HepG2 (cell line): Measurements from ENCODE around the gene PPP1R12C. TPM values are rescaled to one million over a fixed set of nuclear protein-coding genes. Genes with fewer than 3 reads are reported as not detected.

Experiments
- BORCS8-MEF2B ChIP-seq: sonication (generic); formaldehyde crosslinking; IDR thresholded peaks from 2 replicates; pipeline ENCODE4 v1.8.0; 2022; ENCODE audit warnings: mild to moderate bottlenecking, missing genetic modification reagents
- EED ChIP-seq: sonication (generic); formaldehyde crosslinking; IDR thresholded peaks from 2 replicates; pipeline ENCODE4 v1.5.0; 2020; ENCODE audit warnings: mild to moderate bottlenecking, missing genetic modification reagents
- GATA4 ChIP-seq: sonication (generic); IDR thresholded peaks from 2 replicates; pipeline ENCODE4 v1.6.1; 2016; ENCODE audit warnings: antibody characterized with exemption, low read depth, borderline replicate concordance
- HNRNPK ChIP-seq: fragments of 200-400 bp; formaldehyde crosslinking; IDR thresholded peaks from 2 replicates; pipeline ENCODE4 v1.6.1; 2018; ENCODE audit warnings: low read length, low read depth, moderate library complexity, mild to moderate bottlenecking; ENCODE audit not compliant: poor library complexity, severe bottlenecking
- MYNN ChIP-seq: sonication (generic); formaldehyde crosslinking; IDR thresholded peaks from 2 replicates; pipeline ENCODE4 v1.4.0; 2020; ENCODE audit warnings: mild to moderate bottlenecking, low read depth, missing genetic modification reagents
- NR2F1 ChIP-seq, 2 experiments: fragments of 450-650 bp in 1 of 2; formaldehyde crosslinking in 1 of 2; IDR thresholded peaks; 2 replicates each; pipeline versions ENCODE4 v1.5.0 to v1.6.1; 2016 to 2020; ENCODE audit warnings: mild to moderate bottlenecking in 1 of 2, missing compliant biosample characterization in 1 of 2, missing genetic modification reagents in 1 of 2, moderate library complexity in 1 of 2
- SMARCC2 ChIP-seq: fragments of 450-650 bp; IDR thresholded peaks from 2 replicates; pipeline ENCODE4 v1.6.1; 2017; ENCODE audit warnings: antibody characterized with exemption, mild to moderate bottlenecking
- WIZ ChIP-seq: sonication (generic); formaldehyde crosslinking; IDR thresholded peaks from 2 replicates; pipeline ENCODE4 v1.5.1; 2020; ENCODE audit warnings: mild to moderate bottlenecking, missing genetic modification reagents
- ZC3H4 ChIP-seq: sonication (generic); formaldehyde crosslinking; IDR thresholded peaks from 2 replicates; pipeline ENCODE4 v1.4.0; 2020; ENCODE audit warnings: missing genetic modification reagents, borderline replicate concordance
- ZNF572 ChIP-seq: sonication (generic); formaldehyde crosslinking; IDR thresholded peaks from 2 replicates; pipeline ENCODE4 v1.5.1; 2020; ENCODE audit warnings: mild to moderate bottlenecking, missing genetic modification reagents
- ZSCAN9 ChIP-seq: IDR thresholded peaks from 2 replicates; pipeline ENCODE4 v1.6.1; 2016; ENCODE audit warnings: borderline replicate concordance
- polyA plus RNA-seq, 8 experiments: library from polyadenylated mRNA; depleted of rRNA in 3 of 8; stranded (reverse) in 7 of 8; unstranded in 1 of 8; fragments of >200 nt; fragmentation: Illumina TruSeq in 4 of 8; extraction: Trizol in 4 of 8; gene quantifications; 2 replicates each; pipeline versions ENCODE4 v1.2.1 to v1.2.3, GENCODE V29; 2011 to 2016; ENCODE audit warnings: low read depth in 4 of 8, missing spikeins in 1 of 8, mixed read lengths in 1 of 8; ENCODE audit not compliant: insufficient read depth in 1 of 8
- total RNA-seq, 5 experiments: library from RNA; depleted of rRNA; stranded (reverse); fragments of >200 nt; fragmentation: Illumina TruSeq; extraction: Trizol; gene quantifications; 2 replicates each; pipeline ENCODE4 v1.2.3, GENCODE V29; 2016; ENCODE audit warnings: low read depth in 1 of 5
- TF ChIP-seq, protein P1 (sequence below): sonication (generic); formaldehyde crosslinking; IDR thresholded peaks from 2 replicates; pipeline ENCODE4 v1.4.0; 2020; ENCODE audit warnings: missing genetic modification reagents, low read depth, mild to moderate bottlenecking, borderline replicate concordance
- TF ChIP-seq, protein P2 (sequence below), 2 experiments: sonication (generic) in 1 of 2; formaldehyde crosslinking in 1 of 2; IDR thresholded peaks; 2 replicates each; pipeline versions ENCODE4 v1.5.1 to v1.6.1; 2011 to 2020; ENCODE audit warnings: borderline replicate concordance in 1 of 2, low read depth in 1 of 2, low read length in 1 of 2, mild to moderate bottlenecking in 1 of 2, missing genetic modification reagents in 1 of 2, moderate library complexity in 1 of 2
- TF ChIP-seq, protein P3 (sequence below): sonication (generic); formaldehyde crosslinking; IDR thresholded peaks from 2 replicates; pipeline ENCODE4 v1.8.1; 2023; ENCODE audit warnings: mild to moderate bottlenecking, missing genetic modification reagents
- TF ChIP-seq, protein P4 (sequence below): IDR thresholded peaks from 2 replicates; pipeline ENCODE4 v1.6.1; 2016; ENCODE audit warnings: missing genetic modification reagents, missing compliant biosample characterization

The PPP1R12C gene
- total and polyA plus RNA-seq, 2 of the 13 experiments (the other 11 are each of a cell fraction or from before 2014, with no cell fraction given), result 29.7 to 30.3 TPM

DNA sequence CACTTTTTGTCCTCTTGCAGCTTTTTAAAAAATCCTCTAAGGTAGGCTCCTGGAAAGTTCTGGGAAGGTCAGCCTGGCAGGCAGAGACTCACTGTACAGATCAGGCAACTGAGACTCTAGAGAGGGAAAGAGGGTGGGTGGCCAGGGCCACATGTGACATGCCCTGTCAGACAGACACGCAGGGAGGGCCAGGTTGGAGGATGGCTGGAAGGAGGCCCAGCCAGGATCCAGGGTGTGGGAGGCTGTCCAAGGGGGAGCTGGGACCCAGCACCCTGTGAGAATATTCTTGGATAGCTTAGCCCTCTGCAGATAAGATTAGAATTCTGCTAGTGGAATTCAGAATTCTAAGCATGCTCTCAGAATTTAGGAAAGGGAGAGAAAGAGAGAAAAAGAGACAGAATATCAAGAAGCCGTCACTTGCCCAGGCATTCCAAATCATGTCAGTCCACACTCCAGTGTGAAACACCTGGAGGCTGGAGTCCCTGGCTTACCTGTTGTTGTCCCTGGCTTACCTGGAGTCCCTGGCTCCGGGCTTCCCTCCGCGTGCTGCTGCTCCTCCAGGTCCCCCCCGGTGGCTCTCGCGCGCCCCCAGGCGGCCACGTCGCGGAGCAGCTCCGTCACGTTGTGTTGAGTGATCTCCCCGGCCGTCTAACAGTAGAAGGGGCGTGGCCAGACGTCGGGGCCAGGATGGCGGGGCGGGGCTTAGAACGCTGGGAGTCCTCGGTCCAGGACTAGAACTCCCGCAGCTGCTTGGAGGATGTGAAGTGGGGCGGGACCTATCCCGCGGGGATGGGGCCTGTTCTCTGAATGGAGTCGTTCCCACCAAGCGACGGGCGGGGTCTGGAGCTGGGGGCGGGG, 42.9 kb upstream of the PPP1R12C start (continued):
- TF ChIP-seq, protein P1, sequence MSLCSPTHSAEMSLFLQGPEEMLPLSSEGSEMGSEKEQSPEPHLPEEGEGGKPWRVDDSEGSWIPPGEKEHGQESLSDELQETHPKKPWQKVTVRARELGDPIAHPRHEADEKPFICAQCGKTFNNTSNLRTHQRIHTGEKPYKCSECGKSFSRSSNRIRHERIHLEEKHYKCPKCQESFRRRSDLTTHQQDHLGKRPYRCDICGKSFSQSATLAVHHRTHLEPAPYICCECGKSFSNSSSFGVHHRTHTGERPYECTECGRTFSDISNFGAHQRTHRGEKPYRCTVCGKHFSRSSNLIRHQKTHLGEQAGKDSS (CRISPR knock-in tag), result no peak
- TF ChIP-seq, protein P2, sequence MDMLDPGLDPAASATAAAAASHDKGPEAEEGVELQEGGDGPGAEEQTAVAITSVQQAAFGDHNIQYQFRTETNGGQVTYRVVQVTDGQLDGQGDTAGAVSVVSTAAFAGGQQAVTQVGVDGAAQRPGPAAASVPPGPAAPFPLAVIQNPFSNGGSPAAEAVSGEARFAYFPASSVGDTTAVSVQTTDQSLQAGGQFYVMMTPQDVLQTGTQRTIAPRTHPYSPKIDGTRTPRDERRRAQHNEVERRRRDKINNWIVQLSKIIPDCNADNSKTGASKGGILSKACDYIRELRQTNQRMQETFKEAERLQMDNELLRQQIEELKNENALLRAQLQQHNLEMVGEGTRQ (IDR thresholded peaks at IDR 0.05; ENCODE audit: low read depth, low read length), result no peak
- TF ChIP-seq, protein P2 (CRISPR knock-in tag; IDR thresholded peaks at IDR 0.05; ENCODE audit: borderline replicate concordance), result no peak
- TF ChIP-seq ZNF572 (no peak), NR2F1 (CRISPR knock-in tag; IDR thresholded peaks at IDR 0.05) (no peak), EED (CRISPR knock-in tag) (no peak), WIZ (no peak), HNRNPK (no peak), SMARCC2 (no peak), GATA4 (no peak), MYNN (CRISPR knock-in tag) (no peak), ZSCAN9 (CRISPR knock-in tag) (no peak), ZC3H4 (CRISPR knock-in tag) (no peak), BORCS8-MEF2B (CRISPR knock-in tag) (no peak)
- TF ChIP-seq, protein P3, sequence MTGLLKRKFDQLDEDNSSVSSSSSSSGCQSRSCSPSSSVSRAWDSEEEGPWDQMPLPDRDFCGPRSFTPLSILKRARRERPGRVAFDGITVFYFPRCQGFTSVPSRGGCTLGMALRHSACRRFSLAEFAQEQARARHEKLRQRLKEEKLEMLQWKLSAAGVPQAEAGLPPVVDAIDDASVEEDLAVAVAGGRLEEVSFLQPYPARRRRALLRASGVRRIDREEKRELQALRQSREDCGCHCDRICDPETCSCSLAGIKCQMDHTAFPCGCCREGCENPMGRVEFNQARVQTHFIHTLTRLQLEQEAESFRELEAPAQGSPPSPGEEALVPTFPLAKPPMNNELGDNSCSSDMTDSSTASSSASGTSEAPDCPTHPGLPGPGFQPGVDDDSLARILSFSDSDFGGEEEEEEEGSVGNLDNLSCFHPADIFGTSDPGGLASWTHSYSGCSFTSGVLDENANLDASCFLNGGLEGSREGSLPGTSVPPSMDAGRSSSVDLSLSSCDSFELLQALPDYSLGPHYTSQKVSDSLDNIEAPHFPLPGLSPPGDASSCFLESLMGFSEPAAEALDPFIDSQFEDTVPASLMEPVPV, result no peak
- TF ChIP-seq, protein P4, sequence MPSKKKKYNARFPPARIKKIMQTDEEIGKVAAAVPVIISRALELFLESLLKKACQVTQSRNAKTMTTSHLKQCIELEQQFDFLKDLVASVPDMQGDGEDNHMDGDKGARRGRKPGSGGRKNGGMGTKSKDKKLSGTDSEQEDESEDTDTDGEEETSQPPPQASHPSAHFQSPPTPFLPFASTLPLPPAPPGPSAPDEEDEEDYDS (CRISPR knock-in tag), result no peak
